Peyer's patch (tissue), 4 donors: ENCODE results near the gene POU2F2.
"Not testable (repeated sequence)": the region's sequence is repeated elsewhere in the genome, so short reads cannot be mapped to it uniquely, and the experiment has no call there.

Source experiments
- POLR2A ChIP-seq, 2 donors: fragments of 450-650 bp; IDR thresholded peaks; one replicate each; pipeline ENCODE4 v1.5.1; 2017; ENCODE audit warnings: antibody characterized with exemption in 2 of 2, mild to moderate bottlenecking in 2 of 2, moderate library complexity in 2 of 2
- TF ChIP-seq, protein P1 (sequence below), 6 experiments: fragments of 450-650 bp in 4 of 6; fragments of 200-600 bp in 2 of 6; sonication (generic) in 1 of 6; IDR thresholded peaks; one replicate each; pipeline ENCODE4 v1.5.1; 2017 to 2019; ENCODE audit warnings: antibody characterized with exemption in 6 of 6, mild to moderate bottlenecking in 3 of 6, moderate library complexity in 1 of 6

DNA sequence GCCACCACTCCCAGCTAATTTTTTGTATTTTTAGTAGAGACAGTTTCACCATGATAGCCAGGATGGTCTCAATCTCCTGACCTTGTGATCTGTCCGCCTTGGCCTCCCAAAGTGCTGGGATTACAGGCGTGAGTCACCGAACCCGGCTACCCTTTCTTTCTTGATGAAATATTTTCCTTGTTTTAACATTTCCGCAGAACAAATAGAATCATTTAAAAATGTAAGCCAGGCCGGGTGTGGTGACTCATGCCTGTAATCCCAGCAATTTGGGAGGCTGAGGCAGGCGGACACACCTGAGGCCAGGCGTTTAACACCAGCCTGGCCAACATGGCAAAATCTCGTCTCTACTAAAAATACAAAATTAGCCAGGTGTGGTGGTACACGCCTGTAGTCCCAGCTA is 32.0 kb downstream of the POU2F2 start:
- TF ChIP-seq, protein P1, sequence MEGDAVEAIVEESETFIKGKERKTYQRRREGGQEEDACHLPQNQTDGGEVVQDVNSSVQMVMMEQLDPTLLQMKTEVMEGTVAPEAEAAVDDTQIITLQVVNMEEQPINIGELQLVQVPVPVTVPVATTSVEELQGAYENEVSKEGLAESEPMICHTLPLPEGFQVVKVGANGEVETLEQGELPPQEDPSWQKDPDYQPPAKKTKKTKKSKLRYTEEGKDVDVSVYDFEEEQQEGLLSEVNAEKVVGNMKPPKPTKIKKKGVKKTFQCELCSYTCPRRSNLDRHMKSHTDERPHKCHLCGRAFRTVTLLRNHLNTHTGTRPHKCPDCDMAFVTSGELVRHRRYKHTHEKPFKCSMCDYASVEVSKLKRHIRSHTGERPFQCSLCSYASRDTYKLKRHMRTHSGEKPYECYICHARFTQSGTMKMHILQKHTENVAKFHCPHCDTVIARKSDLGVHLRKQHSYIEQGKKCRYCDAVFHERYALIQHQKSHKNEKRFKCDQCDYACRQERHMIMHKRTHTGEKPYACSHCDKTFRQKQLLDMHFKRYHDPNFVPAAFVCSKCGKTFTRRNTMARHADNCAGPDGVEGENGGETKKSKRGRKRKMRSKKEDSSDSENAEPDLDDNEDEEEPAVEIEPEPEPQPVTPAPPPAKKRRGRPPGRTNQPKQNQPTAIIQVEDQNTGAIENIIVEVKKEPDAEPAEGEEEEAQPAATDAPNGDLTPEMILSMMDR (IDR thresholded peaks at IDR 0.05): not testable (repeated sequence)
- not testable (repeated sequence) for TF ChIP-seq POLR2A (IDR thresholded peaks at IDR 0.05)
